ENCODE data around the gene TMEFF2. TPM values are rescaled to one million over a fixed set of nuclear protein-coding genes. Genes with fewer than 3 reads are reported as not detected.

Gene TMEFF2
- total RNA-seq, 4 donors from 2014 or later = 0.20 TPM; not detected in 3

DNA sequence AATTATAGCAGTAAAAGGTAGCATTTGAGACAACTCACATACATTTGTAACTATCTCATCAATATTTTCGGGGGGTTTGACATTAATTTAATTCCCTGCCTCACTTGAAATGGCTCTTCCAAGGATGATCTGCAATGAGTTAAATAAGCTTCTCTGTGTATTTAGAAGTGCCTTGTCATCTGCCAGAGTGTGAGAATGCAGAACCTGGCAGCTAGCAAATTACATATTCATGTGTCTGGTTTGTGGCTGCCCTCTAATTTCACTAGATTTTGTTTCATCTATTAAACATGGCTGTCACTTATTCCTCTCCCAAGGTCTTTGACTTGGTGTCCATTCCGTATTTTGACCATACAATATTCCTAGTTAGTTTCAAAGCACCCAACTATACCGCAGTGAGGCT lies 189.5 kb downstream of the TMEFF2 start:
- Histone ChIP-seq H3K36me3 (no peaks in the 10 kb centered on the region), H3K4me1 (no peaks in the 10 kb centered on the region), H3K27me3 (no peaks in the 10 kb centered on the region), H3K27ac (no peak overlapping the region), H3K4me3 (no peak overlapping the region), H3K9me3 (no peaks in the 10 kb centered on the region)
- TF ChIP-seq, protein P1, sequence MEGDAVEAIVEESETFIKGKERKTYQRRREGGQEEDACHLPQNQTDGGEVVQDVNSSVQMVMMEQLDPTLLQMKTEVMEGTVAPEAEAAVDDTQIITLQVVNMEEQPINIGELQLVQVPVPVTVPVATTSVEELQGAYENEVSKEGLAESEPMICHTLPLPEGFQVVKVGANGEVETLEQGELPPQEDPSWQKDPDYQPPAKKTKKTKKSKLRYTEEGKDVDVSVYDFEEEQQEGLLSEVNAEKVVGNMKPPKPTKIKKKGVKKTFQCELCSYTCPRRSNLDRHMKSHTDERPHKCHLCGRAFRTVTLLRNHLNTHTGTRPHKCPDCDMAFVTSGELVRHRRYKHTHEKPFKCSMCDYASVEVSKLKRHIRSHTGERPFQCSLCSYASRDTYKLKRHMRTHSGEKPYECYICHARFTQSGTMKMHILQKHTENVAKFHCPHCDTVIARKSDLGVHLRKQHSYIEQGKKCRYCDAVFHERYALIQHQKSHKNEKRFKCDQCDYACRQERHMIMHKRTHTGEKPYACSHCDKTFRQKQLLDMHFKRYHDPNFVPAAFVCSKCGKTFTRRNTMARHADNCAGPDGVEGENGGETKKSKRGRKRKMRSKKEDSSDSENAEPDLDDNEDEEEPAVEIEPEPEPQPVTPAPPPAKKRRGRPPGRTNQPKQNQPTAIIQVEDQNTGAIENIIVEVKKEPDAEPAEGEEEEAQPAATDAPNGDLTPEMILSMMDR (IDR thresholded peaks at IDR 0.05 in 4 of 5, conservative IDR thresholded peaks at IDR 0.05 in 1 of 5) = no peak
- no peak for TF ChIP-seq POLR2A (IDR thresholded peaks at IDR 0.05)
- DNase-seq = no peak
- no peak for ATAC-seq
- in situ Hi-C loops (cut with MboI; ENCODE audit: low sequenced_read_pairs in 4 of 4) (no loop called here), intact Hi-C loops (cut with DNase I; ENCODE audit: low total_unique reads) (no loop called here)

- Histone ChIP-seq H3K36me3 (no peaks in the 10 kb centered on the region), H3K9me3 (no peaks in the 10 kb centered on the region), H3K27ac (no peak overlapping the region), H3K4me1 (no peaks in the 10 kb centered on the region), H3K4me3 (no peak overlapping the region), H3K27me3 (no peaks in the 10 kb centered on the region)
- intact Hi-C loops (cut with DNase I; ENCODE audit: low total_unique reads) = no loop called here
- DNase-seq (no peak), ATAC-seq (no peak)
- TF ChIP-seq POLR2A (IDR thresholded peaks at IDR 0.05) = no peak
- TF ChIP-seq, protein P1 (IDR thresholded peaks at IDR 0.05 in 4 of 5, conservative IDR thresholded peaks at IDR 0.05 in 1 of 5) = no peak
- in situ Hi-C loops (cut with MboI; ENCODE audit: low sequenced_read_pairs in 4 of 4) = no loop called here
These were observed 190.4 kb downstream of the TMEFF2 start for GRCh38 chr2:192004188-192004963.

- Histone ChIP-seq H3K4me1 (no peaks in the 10 kb centered on the region), H3K27me3 (no peaks in the 10 kb centered on the region), H3K27ac (no peak overlapping the region), H3K9me3 (no peaks in the 10 kb centered on the region), H3K36me3 (no peaks in the 10 kb centered on the region), H3K4me3 (no peak overlapping the region)
- intact Hi-C loops (cut with DNase I; ENCODE audit: low total_unique reads) = no loop called here
- DNase-seq (no peak), ATAC-seq (no peak)
- in situ Hi-C loops (cut with MboI; ENCODE audit: low sequenced_read_pairs in 4 of 4) = no loop called here
- no peak for TF ChIP-seq POLR2A (IDR thresholded peaks at IDR 0.05)
These were observed 192.3 kb downstream of the TMEFF2 start for GRCh38 chr2:192002418-192002817.

- no peak for ATAC-seq
- intact Hi-C loops (cut with DNase I; ENCODE audit: low total_unique reads) = no loop called here
- H3K27me3 ChIP-seq = no peaks in the 10 kb centered on the region
- H3K27ac ChIP-seq = no peak overlapping the region
- DNase-seq = no peak
- no peaks in the 10 kb centered on the region for H3K9me3 ChIP-seq
- in situ Hi-C loops (cut with MboI; ENCODE audit: low sequenced_read_pairs in 4 of 4) = no loop called here
- TF ChIP-seq, protein P1 (IDR thresholded peaks at IDR 0.05 in 4 of 5, conservative IDR thresholded peaks at IDR 0.05 in 1 of 5) = no peak
- no peak for TF ChIP-seq POLR2A (IDR thresholded peaks at IDR 0.05)
- no peaks in the 10 kb centered on the region for H3K36me3 ChIP-seq
- H3K4me3 ChIP-seq = no peak overlapping the region
- no peaks in the 10 kb centered on the region for H3K4me1 ChIP-seq
These were observed 194.3 kb downstream of the TMEFF2 start for GRCh38 chr2:192000196-192000980.

DNA sequence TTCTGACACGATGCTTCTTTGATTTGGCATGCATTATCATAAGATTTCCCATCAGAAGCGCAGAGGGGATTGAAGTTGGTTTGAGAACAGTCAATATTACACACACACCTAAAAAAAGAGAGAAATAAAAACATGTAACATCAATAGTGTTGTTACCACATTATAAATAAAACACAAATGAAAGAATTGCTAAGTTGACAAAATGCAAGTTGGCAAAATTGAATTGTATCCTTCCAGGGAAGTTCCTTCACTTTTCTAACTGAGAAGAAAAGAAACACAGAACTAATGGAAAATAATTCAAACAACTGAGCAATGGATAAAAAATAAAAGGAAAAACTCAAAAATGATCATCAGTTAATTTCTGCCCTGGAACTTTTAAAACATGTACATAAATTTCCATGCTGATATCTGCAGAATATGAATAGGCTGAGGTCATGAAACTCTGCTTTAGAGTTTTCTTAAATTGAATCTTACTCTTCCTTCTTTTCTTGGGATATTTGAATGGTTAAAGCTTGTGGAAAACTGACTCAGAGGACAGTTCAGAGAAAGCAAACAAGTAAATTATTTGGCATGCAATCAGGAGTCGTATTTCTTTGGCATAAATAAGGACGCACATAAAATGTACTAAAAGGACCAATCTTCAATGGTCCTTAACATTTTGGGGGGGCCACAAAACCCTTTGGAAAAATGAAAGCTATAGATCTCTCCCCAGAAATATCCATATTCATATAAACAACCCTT lies 195.5 kb downstream of the TMEFF2 start:
- DNase-seq (no peak), ATAC-seq (no peak)
- in situ Hi-C loops (cut with MboI; ENCODE audit: low sequenced_read_pairs in 4 of 4) = no loop called here
- Histone ChIP-seq H3K4me3 (no peak overlapping the region), H3K4me1 (no peaks in the 10 kb centered on the region), H3K27ac (no peak overlapping the region), H3K36me3 (no peaks in the 10 kb centered on the region), H3K27me3 (no peaks in the 10 kb centered on the region), H3K9me3 (no peaks in the 10 kb centered on the region)
- intact Hi-C loops (cut with DNase I; ENCODE audit: low total_unique reads) = no loop called here
- TF ChIP-seq, protein P1 (IDR thresholded peaks at IDR 0.05 in 4 of 5, conservative IDR thresholded peaks at IDR 0.05 in 1 of 5) = no peak
- no peak for TF ChIP-seq POLR2A (IDR thresholded peaks at IDR 0.05)

Data from gastrocnemius medialis (tissue), 4 donors.